ENCODE results near the gene PSPC1. TPM values are rescaled to one million over a fixed set of nuclear protein-coding genes. Genes with fewer than 3 reads are reported as not detected.
"Not testable (repeated sequence)": the region's sequence is repeated elsewhere in the genome, so short reads cannot be mapped to it uniquely, and the experiment has no call there.

PSPC1 gene
- total RNA-seq, 4 donors from 2014 or later: 35.7 to 73.4 (median 45.6) TPM

GRCh38 chr13:19795956-19796355 is 13.2 kb upstream of the PSPC1 start:
- intact Hi-C loops (cut with DNase I): no loop called here
- no peak for TF ChIP-seq POLR2A (IDR thresholded peaks at IDR 0.05)
- TF ChIP-seq CTCF (IDR thresholded peaks at IDR 0.05): no peak
- H3K27ac ChIP-seq: no peak overlapping the region
- H3K4me1 ChIP-seq: peaks cover 4 to 20% (median 5%) of the 10 kb centered on the region in 3 donors
- H3K9me3 ChIP-seq: no peaks in the 10 kb centered on the region
- 90 to 95% methylated on average over 7 of the region's 7 CpGs for WGBS, 2 donors
- no peak for DNase-seq
- H3K27me3 ChIP-seq: no peaks in the 10 kb centered on the region
- H3K36me3 ChIP-seq: no peaks in the 10 kb centered on the region
- H3K4me3 ChIP-seq: no peak overlapping the region

DNA sequence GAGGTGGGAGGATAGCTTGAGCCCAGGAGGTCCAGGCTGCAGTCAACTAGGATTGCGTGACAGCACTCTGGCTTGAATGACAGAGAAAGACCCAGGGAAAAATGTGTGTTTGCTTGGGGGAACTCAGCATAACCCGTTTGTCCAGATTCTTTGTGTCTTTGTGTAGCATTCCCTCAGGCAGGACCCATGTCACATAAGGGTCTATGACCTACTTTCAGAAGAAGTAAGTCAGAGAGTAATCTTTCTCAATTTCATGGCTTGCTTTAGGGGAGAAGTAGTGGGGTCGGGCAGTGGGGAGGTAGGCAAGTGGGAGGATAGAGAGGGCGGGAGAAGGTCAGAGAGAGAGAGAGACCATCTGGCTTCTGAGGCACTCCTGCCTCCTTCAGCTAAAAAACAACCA is 11.9 kb upstream of the PSPC1 start:
- intact Hi-C loops (cut with DNase I): no loop called here
- 42 to 68% methylated on average over 4 of the region's 4 CpGs for WGBS, 2 donors
- Histone ChIP-seq H3K4me3 (no peak overlapping the region), H3K27me3 (no peaks in the 10 kb centered on the region), H3K36me3 (no peaks in the 10 kb centered on the region), H3K27ac (peak overlapping the region in 3 of 4 donors; percentile 20 to 45 (median 40)), H3K4me1 (peaks cover 4 to 20% (median 5%) of the 10 kb centered on the region in 3 donors), H3K9me3 (no peaks in the 10 kb centered on the region)
- TF ChIP-seq CTCF (IDR thresholded peaks at IDR 0.05) (no peak), POLR2A (IDR thresholded peaks at IDR 0.05) (no peak)
- no peak for DNase-seq

DNA sequence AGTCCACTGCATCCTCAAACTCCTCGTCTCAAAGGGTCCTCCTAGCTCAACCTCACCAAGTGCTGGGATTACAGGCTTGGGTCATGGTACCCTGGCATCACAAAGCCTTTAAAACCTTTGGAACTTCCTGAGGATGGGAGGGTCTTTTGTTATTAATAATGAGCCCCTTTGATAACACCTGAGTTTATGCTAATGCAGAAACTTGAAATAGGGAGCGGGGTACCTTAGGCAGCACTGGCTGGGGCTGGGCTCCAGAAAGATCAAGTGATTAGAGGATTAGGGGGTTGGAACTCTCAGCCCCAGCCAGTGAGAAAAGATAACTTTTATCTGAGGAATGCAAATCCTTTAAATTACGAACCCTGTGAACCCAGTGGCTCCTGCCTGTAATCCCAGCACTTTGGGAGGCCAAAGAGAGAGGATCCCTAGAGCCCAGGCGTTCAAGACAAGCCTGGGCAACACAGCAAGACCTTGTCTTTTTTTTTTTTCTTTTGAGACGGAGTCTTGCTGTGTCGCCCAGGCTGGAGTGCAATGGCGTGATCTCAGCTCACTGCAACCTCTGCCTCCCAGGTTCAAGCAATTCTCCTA is 9.3 kb upstream of the PSPC1 start:
- no peaks in the 10 kb centered on the region for H3K27me3 ChIP-seq
- H3K4me1 ChIP-seq: peaks cover 4 to 20% (median 5%) of the 10 kb centered on the region in 3 donors
- 86 to 88% methylated on average over 7 of the region's 7 CpGs for WGBS, 2 donors
- intact Hi-C loops (cut with DNase I): no loop called here
- no peaks in the 10 kb centered on the region for H3K9me3 ChIP-seq
- H3K36me3 ChIP-seq: no peaks in the 10 kb centered on the region
- no peak overlapping the region for H3K27ac ChIP-seq
- TF ChIP-seq POLR2A (IDR thresholded peaks at IDR 0.05): no peak
- TF ChIP-seq CTCF (IDR thresholded peaks at IDR 0.05): no peak
- no peak for DNase-seq
- no peak overlapping the region for H3K4me3 ChIP-seq

DNA sequence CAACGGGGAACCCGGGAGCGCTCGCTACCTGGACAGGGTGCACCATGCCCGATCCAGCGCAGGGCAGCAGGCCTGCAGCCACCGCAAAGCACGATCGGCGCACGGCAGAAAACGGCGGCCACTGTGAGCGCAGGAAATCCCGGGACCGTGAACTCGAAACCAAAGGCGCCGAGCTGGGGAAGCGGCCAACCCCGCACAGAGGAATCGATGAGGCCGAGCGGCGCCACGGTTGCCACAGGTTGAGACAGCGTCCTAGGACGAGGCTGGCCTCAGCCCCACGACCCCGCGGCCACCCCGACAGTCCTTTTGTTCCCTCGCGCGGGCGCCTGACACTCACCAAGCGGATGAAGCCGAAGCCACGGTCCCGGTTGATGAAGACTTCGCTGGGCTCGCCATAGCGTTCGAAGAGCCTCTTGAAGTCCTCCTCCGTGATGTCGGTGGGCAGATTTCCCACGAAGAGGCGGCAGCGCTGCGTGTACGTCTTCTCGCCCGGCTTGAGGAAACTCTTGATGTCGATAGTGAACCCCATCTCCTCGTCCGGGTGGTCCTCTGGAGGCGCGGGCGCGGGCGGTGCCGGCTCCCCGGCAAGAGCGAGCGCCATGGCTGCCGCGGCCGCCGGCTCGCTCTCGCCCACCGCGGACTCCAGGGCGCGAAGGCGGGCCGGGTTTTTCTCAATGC is 557 bp downstream of the PSPC1 start:
- H3K27ac ChIP-seq: peak overlapping the region; percentile 91 to 97 (median 95)
- no peak for DNase-seq
- no peaks in the 10 kb centered on the region for H3K9me3 ChIP-seq
- 0% methylated on average over 24 of the region's 77 CpGs; no CpG with 5 or more reads in 1 of the 2 donors for WGBS, 2 donors
- H3K36me3 ChIP-seq: no peaks in the 10 kb centered on the region
- peak overlapping the region; percentile 78 to 98 (median 88) for H3K4me3 ChIP-seq
- H3K27me3 ChIP-seq: no peaks in the 10 kb centered on the region
- TF ChIP-seq POLR2A (IDR thresholded peaks at IDR 0.05): no peak
- no peak for TF ChIP-seq CTCF (IDR thresholded peaks at IDR 0.05)
- intact Hi-C loops (cut with DNase I): loop anchor here (5.0 kb wide), 1 partner anchor 80 kb away; the partner anchor contains the start of gene ZMYM5
- H3K4me1 ChIP-seq: peaks cover 0 to 17% (median 6%) of the 10 kb centered on the region in 3 donors

DNA sequence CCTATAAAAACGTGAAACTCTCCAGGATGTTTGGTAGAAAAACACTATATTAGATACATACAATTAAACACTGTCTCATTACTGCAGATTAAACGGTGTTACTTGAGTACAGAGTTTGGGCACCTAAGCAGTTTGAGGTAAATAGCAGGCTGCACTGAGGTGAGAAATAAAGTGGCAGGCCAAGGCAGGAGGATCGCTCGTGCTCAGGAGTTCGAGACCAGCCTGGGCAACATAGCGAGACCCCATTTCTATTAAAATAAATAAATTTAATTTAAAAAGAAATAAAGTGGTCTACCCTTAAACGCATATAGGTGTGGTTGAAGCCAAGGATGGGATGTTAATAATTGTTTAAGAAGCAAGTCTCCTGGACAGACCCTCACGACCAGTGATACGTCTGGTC is 1.2 kb downstream of the PSPC1 start:
- DNase-seq: no peak
- H3K36me3 ChIP-seq: no peaks in the 10 kb centered on the region
- peaks cover 0 to 18% (median 6%) of the 10 kb centered on the region in 3 donors for H3K4me1 ChIP-seq
- no peaks in the 10 kb centered on the region for H3K27me3 ChIP-seq
- intact Hi-C loops (cut with DNase I): loop anchor here (5.0 kb wide), 1 partner anchor 81 kb away; the partner anchor contains the start of gene ZMYM5
- no peaks in the 10 kb centered on the region for H3K9me3 ChIP-seq
- peak overlapping the region; percentile 78 to 98 (median 88) for H3K4me3 ChIP-seq
- H3K27ac ChIP-seq: peak overlapping the region; percentile 91 to 97 (median 95)
- WGBS, 2 donors: 10 to 11% methylated on average over 9 of the region's 9 CpGs
- TF ChIP-seq POLR2A (IDR thresholded peaks at IDR 0.05): no peak

DNA sequence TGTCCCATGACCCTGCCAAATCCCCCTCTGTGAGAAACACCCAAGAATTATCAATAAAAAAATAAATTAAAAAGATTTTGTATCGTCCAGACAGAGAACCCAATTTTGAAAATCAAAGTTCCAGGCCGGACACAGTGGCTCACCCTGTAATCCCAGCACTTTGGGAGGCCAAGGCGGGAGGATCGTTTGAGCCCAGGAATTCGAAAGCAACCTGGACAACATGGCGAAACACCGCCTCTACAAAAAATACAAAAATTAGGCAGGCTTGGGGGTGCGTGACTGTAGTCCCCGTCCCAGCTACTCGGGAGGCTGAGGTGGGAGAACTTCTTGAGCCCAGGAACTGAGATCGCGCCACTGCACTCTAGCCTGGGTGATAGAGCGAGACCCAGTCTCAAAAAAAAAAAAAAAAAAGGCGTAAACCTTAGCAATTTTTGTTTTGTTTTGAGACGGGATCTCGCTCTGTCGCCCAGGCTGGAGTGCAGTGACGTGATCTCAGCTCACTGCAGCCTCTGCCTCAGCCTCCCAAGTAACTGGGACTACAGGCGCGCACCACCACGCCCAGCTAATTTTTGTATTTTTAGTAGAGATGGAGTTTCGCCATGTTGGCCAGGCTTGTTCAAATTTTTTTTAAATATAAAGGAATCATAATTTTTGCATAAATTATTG is 1.9 kb downstream of the PSPC1 start:
- H3K27me3 ChIP-seq, DNase-seq, H3K9me3 ChIP-seq, H3K36me3 ChIP-seq: not testable (repeated sequence)
- intact Hi-C loops (cut with DNase I): loop anchor here (5.0 kb wide), 1 partner anchor 81 kb away; the partner anchor contains the start of gene ZMYM5
- Histone ChIP-seq H3K27ac (peak overlapping the region in 1 of 4 donors; percentile 91), H3K4me1 (peaks cover 0 to 25% (median 6%) of the 10 kb centered on the region in 3 donors), H3K4me3 (peak overlapping the region in 3 of 4 donors; percentile 78 to 98 (median 84))
- 81 to 93% methylated on average over 16 to 21 of the region's 22 CpGs for WGBS, 2 donors
